Activated CD4-positive, alpha-beta T cell treated with anti-CD3 and anti-CD28 coated beads, Interleukin-2, amount 50 U/mL, for 24 hours (primary cell): ENCODE measurements around the gene CLDN19.
"Not testable (repeated sequence)": the region's sequence is repeated elsewhere in the genome, so short reads cannot be mapped to it uniquely, and the experiment has no call there.

Experiments used
- DNase-seq, 2 donors: peaks; one replicate each; pipeline ENCODE4 v3.0.0-alpha.2; 2020; ENCODE audit warnings: low read depth in 1 of 2, low spot score in 1 of 2

Gene CLDN19

DNA sequence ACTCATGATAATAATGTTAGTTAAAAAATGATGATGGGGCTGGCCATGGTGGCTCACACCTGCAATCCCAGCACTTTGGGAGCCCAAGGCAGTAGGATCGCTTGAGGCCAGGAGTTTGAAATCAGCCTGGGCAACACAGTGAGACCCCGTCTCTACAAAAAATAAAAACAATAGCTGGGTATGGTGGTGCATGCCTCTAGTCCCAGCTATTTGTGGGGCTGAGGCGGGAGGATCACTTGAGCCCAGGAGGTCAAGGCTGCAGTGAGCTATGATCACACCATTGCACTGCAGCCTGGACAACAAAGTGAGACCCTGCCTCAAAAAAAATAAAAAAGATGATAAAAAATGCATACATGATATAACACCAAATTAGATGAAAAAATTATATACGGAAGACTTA, 21.5 kb upstream of the CLDN19 start:
- DNase-seq: no peak

DNA sequence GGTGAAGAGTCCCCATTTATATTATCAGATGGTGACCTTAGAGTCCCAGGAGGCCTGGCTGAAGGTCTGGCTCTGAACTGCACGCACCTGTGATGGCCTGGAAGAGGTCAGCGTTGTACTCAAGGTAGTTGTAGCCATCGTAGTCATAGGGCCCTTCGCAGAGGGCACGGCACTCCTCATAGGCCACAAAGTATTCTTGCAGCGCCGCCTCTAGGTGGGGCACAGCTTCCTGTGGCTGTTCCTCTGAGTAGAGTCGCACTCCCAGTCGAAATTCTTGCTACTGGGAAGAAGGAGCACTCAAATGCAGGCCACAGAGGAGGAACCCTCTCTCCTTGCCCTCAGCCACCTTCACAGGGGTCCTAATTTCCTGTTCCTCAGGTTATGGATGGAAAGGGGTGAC, 19.1 kb upstream of the CLDN19 start:
- no peak for DNase-seq

- no peak for DNase-seq
Measured at GRCh38 chr1:42758641-42759040, 18.6 kb upstream of the CLDN19 start.

DNA sequence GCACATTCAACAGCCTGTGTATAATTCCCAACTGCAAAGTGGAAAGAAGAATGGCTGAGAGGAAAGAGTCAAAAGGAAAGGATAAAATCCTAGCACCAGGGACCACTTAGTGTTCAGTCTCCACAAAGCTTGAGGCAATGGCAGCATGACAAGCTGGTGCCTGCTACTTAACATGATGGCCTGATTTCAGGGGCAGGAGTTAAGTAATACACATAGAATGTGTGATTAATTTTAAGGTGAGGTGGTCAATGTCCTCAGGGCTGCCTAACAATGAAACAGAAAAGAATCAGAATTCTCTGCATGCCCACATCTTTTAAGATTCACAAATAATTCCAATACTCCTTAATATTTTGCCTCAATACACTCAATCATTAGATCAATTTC, 17.8 kb upstream of the CLDN19 start:
- DNase-seq: no peak

GRCh38 chr1:42756956-42757891, 17.2 kb upstream of the CLDN19 start:
- no peak for DNase-seq

GRCh38 chr1:42753070-42753469, 13.0 kb upstream of the CLDN19 start:
- DNase-seq: no peak

- DNase-seq: no peak
Measured at GRCh38 chr1:42752284-42752683, 12.2 kb upstream of the CLDN19 start.

DNA sequence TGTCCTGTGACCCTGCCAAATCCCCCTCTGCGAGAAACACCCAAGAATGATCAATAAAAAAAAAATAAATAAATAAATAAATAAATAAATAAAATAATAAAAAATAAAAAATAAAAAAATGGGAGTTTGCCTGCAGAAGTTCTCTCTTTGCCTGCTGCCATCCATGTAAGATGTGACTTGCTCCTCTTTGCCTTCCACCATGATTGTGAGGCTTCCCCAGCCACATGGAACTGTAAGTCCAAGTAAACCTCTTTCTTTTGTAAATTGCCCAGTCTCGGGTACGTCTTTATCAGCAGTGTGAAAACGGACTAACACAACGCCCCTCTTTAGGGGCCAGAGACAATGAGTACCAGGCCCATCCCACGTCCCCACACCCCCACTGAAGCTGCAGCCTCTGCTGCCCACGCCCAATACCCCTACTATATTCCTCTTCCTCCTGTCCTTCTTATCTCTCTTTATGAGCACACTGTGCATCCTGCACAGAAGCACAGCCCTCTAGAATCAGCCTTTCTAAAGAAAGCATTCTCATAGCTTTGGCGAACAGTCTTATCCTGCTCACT, 11.6 kb upstream of the CLDN19 start:
- DNase-seq: not testable (repeated sequence)

DNA sequence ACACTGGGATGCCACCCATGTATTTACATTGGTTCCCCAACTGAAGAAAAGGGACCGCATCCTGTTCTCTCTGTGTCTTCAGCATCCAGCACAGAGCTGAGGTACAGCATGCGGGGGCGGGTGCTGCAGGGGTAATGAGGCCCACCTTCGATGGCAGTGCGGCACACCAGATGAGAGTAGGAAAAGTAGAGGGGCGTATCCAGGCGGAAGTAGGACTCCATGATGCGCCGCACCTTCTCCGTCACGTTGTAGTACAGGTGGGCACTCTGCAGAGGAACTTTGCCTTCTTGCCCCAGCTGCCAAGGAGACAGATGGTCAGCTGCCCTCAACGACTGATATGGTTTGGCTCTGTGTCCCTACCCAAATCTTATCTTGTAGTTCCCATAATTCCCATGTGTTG, 10.0 kb upstream of the CLDN19 start:
- no peak for DNase-seq

- DNase-seq: no peak
Measured at GRCh38 chr1:42748461-42749410, 8.7 kb upstream of the CLDN19 start.

DNA sequence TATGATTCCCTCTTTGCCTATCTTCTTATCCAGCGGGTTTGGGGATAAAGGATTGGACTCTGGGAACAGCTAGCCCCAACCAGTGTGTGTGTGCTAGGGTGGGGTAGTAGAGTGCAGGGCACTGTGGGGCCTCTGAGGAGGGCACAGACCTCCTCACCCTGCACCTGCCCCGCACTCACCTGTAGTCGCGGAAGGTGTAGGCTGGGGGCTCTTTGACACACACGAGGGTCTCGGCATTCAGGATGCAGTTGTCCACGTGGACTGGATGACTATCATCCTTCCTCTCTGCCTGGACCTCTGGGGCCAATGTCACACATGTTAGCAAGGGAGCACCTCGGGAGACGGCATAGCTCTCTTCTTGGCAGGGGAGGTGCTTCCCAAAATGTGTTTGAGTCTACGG, 8.0 kb upstream of the CLDN19 start:
- DNase-seq: no peak

DNA sequence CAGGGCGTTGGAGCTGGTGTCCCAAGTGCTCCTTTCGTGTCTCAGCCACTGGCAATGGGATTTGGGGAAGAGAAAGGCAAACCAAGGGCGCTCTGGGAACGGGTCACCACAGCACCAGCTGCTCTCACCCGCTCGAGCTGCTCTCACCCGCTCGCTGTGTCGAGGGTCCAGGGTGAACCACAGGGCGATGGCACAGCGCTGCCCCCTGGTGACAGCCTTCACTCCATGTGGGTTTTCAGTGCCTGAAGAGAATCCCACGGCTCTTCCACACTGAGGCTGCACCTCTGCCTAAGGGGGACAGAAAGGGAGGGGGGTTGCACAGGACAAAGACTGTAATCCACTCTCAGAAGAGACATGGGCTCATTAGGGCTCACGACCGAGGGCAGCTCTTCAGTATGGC, 7.1 kb upstream of the CLDN19 start:
- no peak for DNase-seq

GRCh38 chr1:42746436-42747105, 6.5 kb upstream of the CLDN19 start:
- DNase-seq: no peak

DNA sequence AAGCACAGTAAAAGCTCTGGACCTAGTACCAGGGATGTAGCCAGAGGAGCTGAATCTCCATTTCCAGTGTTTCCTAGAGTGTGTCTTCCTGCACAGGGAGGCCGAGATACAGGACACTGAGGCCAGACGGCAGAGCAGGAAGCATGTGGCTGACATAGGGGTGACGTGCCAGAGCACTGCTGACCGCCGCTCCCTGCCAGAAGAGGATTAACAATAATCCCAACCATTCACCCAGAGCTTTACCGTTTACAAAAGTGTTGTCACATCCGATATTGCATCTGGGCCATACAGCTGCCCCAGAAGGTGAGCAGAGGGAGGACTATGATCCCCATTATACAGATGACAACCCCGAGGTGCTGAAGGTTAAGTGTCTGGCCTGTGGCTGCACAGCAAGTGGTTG, 5.8 kb upstream of the CLDN19 start:
- DNase-seq: no peak

- DNase-seq: no peak
Measured at GRCh38 chr1:42744148-42744413, 4.0 kb upstream of the CLDN19 start.

GRCh38 chr1:42743317-42744147, 3.5 kb upstream of the CLDN19 start:
- no peak for DNase-seq

DNA sequence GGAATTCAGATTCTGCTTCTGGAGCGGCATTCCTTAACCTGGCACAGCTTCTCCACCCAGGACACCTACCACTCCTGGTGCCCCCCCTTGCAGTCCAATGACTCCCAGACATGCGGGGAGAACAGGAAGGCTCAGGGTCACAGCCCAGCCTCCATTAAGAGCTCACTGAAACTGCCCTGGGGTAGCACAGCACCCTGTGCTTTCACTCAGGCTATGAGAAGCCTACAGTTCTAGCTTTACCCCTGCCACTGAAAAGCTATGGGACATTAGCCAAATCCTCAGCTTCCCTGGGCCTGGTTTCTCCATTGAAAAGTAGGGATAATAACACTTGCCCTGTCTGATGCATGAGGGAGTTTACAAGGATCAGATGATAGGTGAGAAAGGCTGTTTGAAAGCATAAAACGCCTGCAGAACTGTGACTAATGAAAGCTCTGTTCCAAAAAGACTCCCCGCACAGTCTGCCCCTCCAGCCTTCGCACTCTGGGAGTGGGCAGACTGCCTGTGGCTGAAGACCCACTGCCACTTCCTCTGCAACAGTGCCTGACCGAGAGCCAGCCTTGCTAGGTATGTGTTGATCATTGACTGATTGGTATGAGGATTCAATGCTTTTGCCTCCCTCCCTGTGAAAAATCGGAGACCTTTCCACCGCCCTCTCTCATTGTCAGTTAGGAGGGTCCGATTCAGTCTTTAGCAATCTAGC, 2.7 kb upstream of the CLDN19 start:
- DNase-seq: no peak

DNA sequence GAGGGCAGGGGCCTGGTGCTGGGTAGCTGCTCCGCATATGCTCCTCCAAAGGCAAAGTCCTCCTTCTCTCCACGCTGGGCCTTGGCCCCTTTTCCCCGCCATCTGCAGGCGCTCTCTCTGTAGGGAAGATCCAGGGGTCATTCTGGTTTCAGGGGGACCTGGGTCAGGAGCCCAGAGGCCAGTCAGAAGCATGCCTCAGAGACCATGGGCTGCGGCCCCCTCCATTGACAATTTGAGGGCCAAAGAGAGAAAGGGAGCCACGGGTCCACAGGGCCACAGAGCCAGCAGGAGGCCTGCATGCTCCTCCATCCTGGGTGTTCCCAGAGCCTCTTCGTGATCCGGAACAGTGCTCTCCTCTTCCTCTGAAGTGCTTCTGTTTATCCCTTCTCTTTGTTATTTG, 2.1 kb upstream of the CLDN19 start:
- no peak for DNase-seq

GRCh38 chr1:42741706-42742105, 1.7 kb upstream of the CLDN19 start:
- no peak for DNase-seq
